ENCODE results near the gene SLAMF9.

- no peak for TF ChIP-seq YY1 (IDR thresholded peaks at IDR 0.05; ENCODE audit: low read depth)
- TF ChIP-seq EGR1 (IDR thresholded peaks at IDR 0.05) = no peak
- no peak for TF ChIP-seq EP300 (IDR thresholded peaks at IDR 0.05; ENCODE audit: borderline replicate concordance)
- TF ChIP-seq ZBTB7A (IDR thresholded peaks at IDR 0.05; ENCODE audit: low read depth) = no peak
- TF ChIP-seq, protein P1, sequence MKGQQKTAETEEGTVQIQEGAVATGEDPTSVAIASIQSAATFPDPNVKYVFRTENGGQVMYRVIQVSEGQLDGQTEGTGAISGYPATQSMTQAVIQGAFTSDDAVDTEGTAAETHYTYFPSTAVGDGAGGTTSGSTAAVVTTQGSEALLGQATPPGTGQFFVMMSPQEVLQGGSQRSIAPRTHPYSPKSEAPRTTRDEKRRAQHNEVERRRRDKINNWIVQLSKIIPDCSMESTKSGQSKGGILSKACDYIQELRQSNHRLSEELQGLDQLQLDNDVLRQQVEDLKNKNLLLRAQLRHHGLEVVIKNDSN (IDR thresholded peaks at IDR 0.05) = peak; percentile 77
- no peak for TF ChIP-seq TCF12 (IDR thresholded peaks at IDR 0.05; ENCODE audit: low read depth)
- TF ChIP-seq MAX (IDR thresholded peaks at IDR 0.05) = no peak
- TF ChIP-seq NFIC (IDR thresholded peaks at IDR 0.05) = no peak
- TF ChIP-seq CEBPB (IDR thresholded peaks at IDR 0.05) = no peak
- TF ChIP-seq RAD21 (IDR thresholded peaks at IDR 0.05; ENCODE audit: low read depth) = no peak
- no peak for TF ChIP-seq REST (IDR thresholded peaks at IDR 0.05; ENCODE audit: low read depth)
- TF ChIP-seq CREB1 (IDR thresholded peaks at IDR 0.05; ENCODE audit: low read depth) = no peak
- no peak for TF ChIP-seq TEAD4 (IDR thresholded peaks at IDR 0.05)
- TF ChIP-seq FOXM1 (IDR thresholded peaks at IDR 0.05; ENCODE audit: borderline replicate concordance, low read depth) = no peak
These were observed 28.3 kb downstream of the SLAMF9 start for GRCh38 chr1:159925719-159926078.

Data from Ishikawa (cell line).